Heart left ventricle (tissue), 13 donors: ENCODE data around the gene ZFP30.

Experiments used
- POLR2A ChIP-seq, 2 donors: fragments of 450-650 bp; IDR thresholded peaks; one replicate each; pipeline ENCODE4 v1.6.1; 2017; ENCODE audit warnings: antibody characterized with exemption in 2 of 2, mild to moderate bottlenecking in 2 of 2, moderate library complexity in 2 of 2
- TF ChIP-seq, protein P1 (sequence below), 12 donors: fragments of 200-600 bp; sonication (generic) in 4 of 12; IDR thresholded peaks; one replicate each; pipeline versions ENCODE4 v1.5.0 to v1.8.0; 2018 to 2022; ENCODE audit warnings: antibody characterized with exemption in 12 of 12, mild to moderate bottlenecking in 5 of 12
- donor health status: ischemic (EF 13 %, LVEDD 7.1; RV severe dilation, severe dysfunction).
- donor health status: DM: no; HTN: yes; CAD: no.
- donor health status: DM: no; HTN: no; CAD: no.
- donor health status: ischemic (EF 25% LVEDD 6.9; RV normal size, moderate dysfunction).
- donor health status: ischemic (EF 25% LVEDD 5.7; RV mildly dilated, moderate dysfunction).
- donor health status: ischemic (EF 35%, LVEDD 5.7; RV mildly dilated, moderate dysfunction).
- donor health status: nonischemic (EF 11% LVEDD 7.7; RV severe dilation, severe dysfunction).
- donor health status: DM: yes; HTN: yes; CAD: no.
- donor health status: PGD.
- donor health status: ischemic (EF 29% LVEDD 5.4; RV normal size, mild dysfunction).
- donor health status: nonischemic (EF 23%, LVEDD 6.1; RV moderate dilation, normal function).

GRCh38 chr19:37655301-37655688 lies at the start of gene ZFP30:
- TF ChIP-seq, protein P1, sequence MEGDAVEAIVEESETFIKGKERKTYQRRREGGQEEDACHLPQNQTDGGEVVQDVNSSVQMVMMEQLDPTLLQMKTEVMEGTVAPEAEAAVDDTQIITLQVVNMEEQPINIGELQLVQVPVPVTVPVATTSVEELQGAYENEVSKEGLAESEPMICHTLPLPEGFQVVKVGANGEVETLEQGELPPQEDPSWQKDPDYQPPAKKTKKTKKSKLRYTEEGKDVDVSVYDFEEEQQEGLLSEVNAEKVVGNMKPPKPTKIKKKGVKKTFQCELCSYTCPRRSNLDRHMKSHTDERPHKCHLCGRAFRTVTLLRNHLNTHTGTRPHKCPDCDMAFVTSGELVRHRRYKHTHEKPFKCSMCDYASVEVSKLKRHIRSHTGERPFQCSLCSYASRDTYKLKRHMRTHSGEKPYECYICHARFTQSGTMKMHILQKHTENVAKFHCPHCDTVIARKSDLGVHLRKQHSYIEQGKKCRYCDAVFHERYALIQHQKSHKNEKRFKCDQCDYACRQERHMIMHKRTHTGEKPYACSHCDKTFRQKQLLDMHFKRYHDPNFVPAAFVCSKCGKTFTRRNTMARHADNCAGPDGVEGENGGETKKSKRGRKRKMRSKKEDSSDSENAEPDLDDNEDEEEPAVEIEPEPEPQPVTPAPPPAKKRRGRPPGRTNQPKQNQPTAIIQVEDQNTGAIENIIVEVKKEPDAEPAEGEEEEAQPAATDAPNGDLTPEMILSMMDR (IDR thresholded peaks at IDR 0.05): peak in 1 of 12 donors; percentile 1
- TF ChIP-seq POLR2A (IDR thresholded peaks at IDR 0.05): peak in 1 of 2 donors; percentile 51
